Measurements from ENCODE around the gene TAMALIN.

Gene TAMALIN

DNA sequence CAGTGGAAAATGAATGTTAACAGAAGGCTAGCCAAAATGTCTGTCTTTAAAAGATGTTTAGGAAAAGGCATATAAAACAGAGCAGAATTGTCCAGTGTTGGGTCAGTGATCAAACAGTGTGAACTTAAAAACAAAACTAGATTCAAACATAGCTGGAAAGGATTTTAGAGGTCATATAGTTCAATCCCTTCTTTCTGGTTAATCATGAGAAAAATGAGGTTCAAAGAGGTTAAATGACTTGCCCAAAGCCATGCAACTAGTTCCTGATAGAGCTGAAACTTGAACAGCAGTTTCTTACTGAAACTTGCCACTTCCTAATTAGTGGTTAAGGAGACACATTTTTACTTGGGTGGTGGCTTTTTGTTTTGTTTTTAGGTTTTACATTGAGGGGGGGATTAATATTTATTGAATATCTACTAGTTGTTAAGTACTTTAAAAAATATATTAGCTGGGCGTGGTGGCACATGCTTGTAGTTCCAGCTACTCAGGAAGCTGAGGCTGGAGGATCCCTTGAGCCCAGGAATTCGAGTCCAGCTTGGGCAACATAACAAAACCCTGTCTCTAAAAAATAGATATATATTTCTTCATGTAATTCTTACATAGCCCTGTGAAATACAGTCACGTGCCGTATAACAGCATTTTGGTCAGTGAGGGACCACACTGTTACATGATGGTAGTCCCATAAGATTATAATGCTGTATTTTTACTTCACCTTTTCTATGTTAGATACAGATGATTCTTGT is 34.9 kb upstream of the TAMALIN start:
- Histone ChIP-seq H3K27me3 (ENCODE audit: insufficient read depth, low read depth, severe bottlenecking) (no peaks in the 10 kb centered on the region), H3K4me3 (ENCODE audit: low read depth, low read length) (no peak overlapping the region), H3K36me3 (peaks cover 22% of the 10 kb centered on the region), H3K9me3 (ENCODE audit: severe bottlenecking) (no peaks in the 10 kb centered on the region), H3K27ac (no peak overlapping the region)
- TF ChIP-seq, protein P1, sequence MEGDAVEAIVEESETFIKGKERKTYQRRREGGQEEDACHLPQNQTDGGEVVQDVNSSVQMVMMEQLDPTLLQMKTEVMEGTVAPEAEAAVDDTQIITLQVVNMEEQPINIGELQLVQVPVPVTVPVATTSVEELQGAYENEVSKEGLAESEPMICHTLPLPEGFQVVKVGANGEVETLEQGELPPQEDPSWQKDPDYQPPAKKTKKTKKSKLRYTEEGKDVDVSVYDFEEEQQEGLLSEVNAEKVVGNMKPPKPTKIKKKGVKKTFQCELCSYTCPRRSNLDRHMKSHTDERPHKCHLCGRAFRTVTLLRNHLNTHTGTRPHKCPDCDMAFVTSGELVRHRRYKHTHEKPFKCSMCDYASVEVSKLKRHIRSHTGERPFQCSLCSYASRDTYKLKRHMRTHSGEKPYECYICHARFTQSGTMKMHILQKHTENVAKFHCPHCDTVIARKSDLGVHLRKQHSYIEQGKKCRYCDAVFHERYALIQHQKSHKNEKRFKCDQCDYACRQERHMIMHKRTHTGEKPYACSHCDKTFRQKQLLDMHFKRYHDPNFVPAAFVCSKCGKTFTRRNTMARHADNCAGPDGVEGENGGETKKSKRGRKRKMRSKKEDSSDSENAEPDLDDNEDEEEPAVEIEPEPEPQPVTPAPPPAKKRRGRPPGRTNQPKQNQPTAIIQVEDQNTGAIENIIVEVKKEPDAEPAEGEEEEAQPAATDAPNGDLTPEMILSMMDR (IDR thresholded peaks at IDR 0.05; ENCODE audit: low read depth, low read length): no peak
- DNase-seq: no peak

DNA sequence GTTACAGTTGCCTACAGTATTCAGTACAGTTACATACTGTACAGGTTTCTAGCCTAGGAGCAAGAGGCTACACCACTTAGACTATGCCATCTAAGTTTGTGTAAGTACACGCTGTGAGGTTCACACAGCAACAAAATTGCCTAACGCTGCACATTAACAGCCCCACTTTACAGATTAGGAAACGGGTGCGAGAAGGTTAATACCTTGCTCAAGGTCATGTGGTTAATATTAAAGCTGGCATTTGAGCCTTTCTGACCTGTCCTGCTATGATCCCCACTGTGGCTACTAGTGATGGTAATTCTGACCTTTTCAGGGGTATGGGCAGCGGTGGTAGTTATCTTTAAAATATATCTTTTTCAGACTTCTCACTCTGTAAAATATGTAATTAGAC is 34.3 kb upstream of the TAMALIN start:
- TF ChIP-seq, protein P1 (IDR thresholded peaks at IDR 0.05; ENCODE audit: low read depth, low read length): no peak
- no peak for DNase-seq
- H3K36me3 ChIP-seq: peaks cover 27% of the 10 kb centered on the region
- no peaks in the 10 kb centered on the region for H3K27me3 ChIP-seq (ENCODE audit: insufficient read depth, low read depth, severe bottlenecking)
- no peaks in the 10 kb centered on the region for H3K9me3 ChIP-seq (ENCODE audit: severe bottlenecking)
- no peak overlapping the region for H3K4me3 ChIP-seq (ENCODE audit: low read depth, low read length)
- no peak overlapping the region for H3K27ac ChIP-seq

DNA sequence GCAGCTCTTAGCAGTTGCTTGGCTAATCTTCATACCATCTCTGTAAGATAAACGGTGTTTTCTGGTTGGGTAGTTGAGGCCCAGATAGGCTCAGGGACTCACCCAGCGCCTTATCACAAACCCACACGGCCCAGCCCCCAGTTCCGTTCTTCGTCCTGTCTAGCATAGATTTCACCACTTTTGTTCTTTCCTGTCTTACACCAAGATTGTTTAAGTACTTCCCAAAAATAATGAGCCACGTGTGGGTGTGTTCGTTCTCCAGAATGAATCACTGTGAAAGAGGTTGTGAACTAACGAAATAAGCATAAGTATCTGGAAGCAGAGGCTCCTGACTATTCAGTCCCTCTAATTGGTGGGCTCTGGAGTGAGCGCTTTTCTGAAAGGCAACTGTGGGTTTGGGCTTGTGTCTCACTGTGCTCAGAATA is 33.9 kb upstream of the TAMALIN start:
- no peaks in the 10 kb centered on the region for H3K9me3 ChIP-seq (ENCODE audit: severe bottlenecking)
- TF ChIP-seq, protein P1 (IDR thresholded peaks at IDR 0.05; ENCODE audit: low read depth, low read length): no peak
- H3K27ac ChIP-seq: no peak overlapping the region
- no peak overlapping the region for H3K4me3 ChIP-seq (ENCODE audit: low read depth, low read length)
- no peaks in the 10 kb centered on the region for H3K27me3 ChIP-seq (ENCODE audit: insufficient read depth, low read depth, severe bottlenecking)
- DNase-seq: no peak
- peaks cover 30% of the 10 kb centered on the region for H3K36me3 ChIP-seq

DNA sequence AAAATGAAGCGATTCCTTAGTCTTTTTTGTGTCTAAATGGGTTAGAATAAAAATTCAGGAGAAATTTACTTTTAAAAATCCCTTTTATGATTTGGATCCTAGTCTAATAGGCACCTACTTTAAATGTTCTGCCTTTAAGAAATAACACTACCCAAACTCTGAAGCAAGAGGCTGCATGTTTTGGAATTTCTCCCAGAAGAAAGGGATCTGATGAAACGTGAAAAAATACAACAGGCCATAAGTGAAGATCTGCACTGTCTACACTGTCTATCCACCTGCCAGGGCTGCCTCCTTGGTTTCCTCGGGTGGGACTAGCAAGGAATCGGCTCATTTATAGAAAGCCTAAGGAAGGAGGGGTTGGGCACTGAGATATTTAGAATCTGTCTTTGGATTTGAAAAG is 33.2 kb upstream of the TAMALIN start:
- no peaks in the 10 kb centered on the region for H3K9me3 ChIP-seq (ENCODE audit: severe bottlenecking)

DNA sequence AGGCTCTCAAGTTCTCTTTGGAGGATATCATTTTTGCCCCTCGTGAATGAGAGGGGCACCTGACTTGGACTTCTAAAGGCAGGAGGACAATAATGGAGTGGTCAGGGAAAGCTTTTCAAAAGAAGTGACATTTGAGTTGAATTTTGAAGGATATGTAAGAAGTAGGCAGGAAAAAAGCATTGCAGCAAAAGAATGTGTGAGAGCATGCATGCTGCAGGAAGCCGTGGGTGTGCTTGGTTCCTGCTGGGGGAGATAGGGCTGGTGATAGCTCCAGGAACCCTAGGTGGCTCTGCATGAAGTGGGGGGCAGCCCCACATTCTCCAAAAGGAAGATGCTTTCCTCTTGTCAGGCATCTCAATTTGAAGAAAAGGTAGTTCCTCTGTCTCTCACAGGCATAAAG is 32.1 kb upstream of the TAMALIN start:
- peaks cover 40% of the 10 kb centered on the region for H3K36me3 ChIP-seq
- H3K9me3 ChIP-seq (ENCODE audit: severe bottlenecking): no peaks in the 10 kb centered on the region
- H3K4me3 ChIP-seq (ENCODE audit: low read depth, low read length): no peak overlapping the region
- DNase-seq: no peak
- H3K27ac ChIP-seq: no peak overlapping the region
- TF ChIP-seq, protein P1 (IDR thresholded peaks at IDR 0.05; ENCODE audit: low read depth, low read length): no peak
- H3K27me3 ChIP-seq (ENCODE audit: insufficient read depth, low read depth, severe bottlenecking): no peaks in the 10 kb centered on the region

More for the DNA sequence above, 33.2 kb upstream of the TAMALIN start:
- TF ChIP-seq, protein P1 (IDR thresholded peaks at IDR 0.05; ENCODE audit: low read depth, low read length): no peak
- H3K27me3 ChIP-seq (ENCODE audit: insufficient read depth, low read depth, severe bottlenecking): no peaks in the 10 kb centered on the region
- no peak overlapping the region for H3K27ac ChIP-seq
- DNase-seq: no peak
- H3K4me3 ChIP-seq (ENCODE audit: low read depth, low read length): no peak overlapping the region
- peaks cover 37% of the 10 kb centered on the region for H3K36me3 ChIP-seq

DNA sequence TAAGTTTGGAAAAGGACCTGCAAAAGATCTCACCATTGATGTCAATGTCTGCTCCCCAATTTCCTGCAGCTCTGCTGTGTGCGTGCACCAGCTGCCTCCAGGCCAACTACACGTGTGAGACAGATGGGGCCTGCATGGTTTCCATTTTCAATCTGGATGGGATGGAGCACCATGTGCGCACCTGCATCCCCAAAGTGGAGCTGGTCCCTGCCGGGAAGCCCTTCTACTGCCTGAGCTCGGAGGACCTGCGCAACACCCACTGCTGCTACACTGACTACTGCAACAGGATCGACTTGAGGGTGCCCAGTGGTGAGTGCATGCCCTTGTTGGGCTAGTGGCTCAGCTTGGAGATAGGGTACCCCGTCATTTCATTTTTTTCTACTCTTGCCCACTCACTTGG is 31.6 kb upstream of the TAMALIN start:
- no peaks in the 10 kb centered on the region for H3K9me3 ChIP-seq (ENCODE audit: severe bottlenecking)
- no peaks in the 10 kb centered on the region for H3K27me3 ChIP-seq (ENCODE audit: insufficient read depth, low read depth, severe bottlenecking)
- no peak for DNase-seq
- H3K4me3 ChIP-seq (ENCODE audit: low read depth, low read length): no peak overlapping the region
- TF ChIP-seq, protein P1 (IDR thresholded peaks at IDR 0.05; ENCODE audit: low read depth, low read length): no peak
- no peak overlapping the region for H3K27ac ChIP-seq
- H3K36me3 ChIP-seq: peaks cover 45% of the 10 kb centered on the region
